Fibroblast of skin of right quadriceps (primary cell): ENCODE measurements around the gene NUBP2.
A peak's percentile ranks its signal among the peaks of the same experiment; 100 is the strongest.

ENCODE experiments used
- DNase-seq: peaks from one replicate; pipeline ENCODE4 v3.0.0-alpha.2; 2013

The NUBP2 gene

GRCh38 chr16:1812732-1813163 is 30.0 kb downstream of the NUBP2 start:
- DNase-seq, result peak; percentile 40

GRCh38 chr16:1815461-1815860 is 32.7 kb downstream of the NUBP2 start:
- no peak for DNase-seq

GRCh38 chr16:1816396-1817275 is 33.9 kb downstream of the NUBP2 start:
- no peak for DNase-seq

- DNase-seq, result no peak
Measured at GRCh38 chr16:1817276-1817589, 34.5 kb downstream of the NUBP2 start.

- no peak for DNase-seq
Measured at GRCh38 chr16:1817716-1818115, 35.0 kb downstream of the NUBP2 start.

- no peak for DNase-seq
Measured at GRCh38 chr16:1818204-1818872, 35.6 kb downstream of the NUBP2 start.

GRCh38 chr16:1818873-1819525 is 36.2 kb downstream of the NUBP2 start:
- DNase-seq, result no peak

GRCh38 chr16:1819611-1820010 is 36.9 kb downstream of the NUBP2 start:
- no peak for DNase-seq

GRCh38 chr16:1820096-1820945 is 37.6 kb downstream of the NUBP2 start:
- no peak for DNase-seq

GRCh38 chr16:1820946-1821290 is 38.2 kb downstream of the NUBP2 start:
- DNase-seq, result no peak

GRCh38 chr16:1821861-1822611 is 39.3 kb downstream of the NUBP2 start:
- DNase-seq, result no peak

- no peak for DNase-seq
Measured at GRCh38 chr16:1822801-1823200, 40.0 kb downstream of the NUBP2 start.

GRCh38 chr16:1823821-1824220 is 41.1 kb downstream of the NUBP2 start:
- peak; percentile 24 for DNase-seq

GRCh38 chr16:1825381-1825863 is 42.7 kb downstream of the NUBP2 start:
- DNase-seq, result no peak

- DNase-seq, result peak; percentile 27
Measured at GRCh38 chr16:1825864-1826690, 43.3 kb downstream of the NUBP2 start.

- DNase-seq, result peak; percentile 92
Measured at GRCh38 chr16:1826691-1827573, 44.2 kb downstream of the NUBP2 start, which contains the start of the genes FAHD1 and HAGH. Gene FAHD1, plus strand, starts transcription at chr16:1827206. Its CDS starts 33 bp downstream, at chr16:1827239. Gene HAGH, minus strand, starts transcription at chr16:1826825. Its CDS starts 38 bp downstream, at chr16:1826787.

- no peak for DNase-seq
Measured at GRCh38 chr16:1828645-1829410, 46.1 kb downstream of the NUBP2 start.

- no peak for DNase-seq
Measured at GRCh38 chr16:1830213-1830612, 47.5 kb downstream of the NUBP2 start.
